Neural cell (in vitro differentiated cells): Measurements from ENCODE around the gene XPR1.

Source experiments
- EP300 ChIP-seq: fragments of 450-650 bp; conservative IDR thresholded peaks from 2 replicates; pipeline ENCODE4 v1.6.1; 2014; ENCODE audit warnings: antibody characterized with exemption, mild to moderate bottlenecking, moderate library complexity; ENCODE audit not compliant: poor library complexity, severe bottlenecking
- EZH2 ChIP-seq: fragments of 200-600, 300-800 bp; shearing (Covaris generic), sonication (generic); IDR thresholded peaks from 2 replicates; pipeline ENCODE4 v1.6.1; 2014; ENCODE audit warnings: antibody characterized with exemption, low read length, borderline replicate concordance, mild to moderate bottlenecking; ENCODE audit not compliant: insufficient read depth, poor library complexity, severe bottlenecking
- TF ChIP-seq, protein P1 (sequence below): fragments of 450-650 bp; IDR thresholded peaks from 2 replicates; pipeline ENCODE4 v1.5.1; 2014; ENCODE audit warnings: antibody characterized with exemption, mild to moderate bottlenecking, moderate library complexity; ENCODE audit not compliant: poor library complexity, severe bottlenecking

DNA sequence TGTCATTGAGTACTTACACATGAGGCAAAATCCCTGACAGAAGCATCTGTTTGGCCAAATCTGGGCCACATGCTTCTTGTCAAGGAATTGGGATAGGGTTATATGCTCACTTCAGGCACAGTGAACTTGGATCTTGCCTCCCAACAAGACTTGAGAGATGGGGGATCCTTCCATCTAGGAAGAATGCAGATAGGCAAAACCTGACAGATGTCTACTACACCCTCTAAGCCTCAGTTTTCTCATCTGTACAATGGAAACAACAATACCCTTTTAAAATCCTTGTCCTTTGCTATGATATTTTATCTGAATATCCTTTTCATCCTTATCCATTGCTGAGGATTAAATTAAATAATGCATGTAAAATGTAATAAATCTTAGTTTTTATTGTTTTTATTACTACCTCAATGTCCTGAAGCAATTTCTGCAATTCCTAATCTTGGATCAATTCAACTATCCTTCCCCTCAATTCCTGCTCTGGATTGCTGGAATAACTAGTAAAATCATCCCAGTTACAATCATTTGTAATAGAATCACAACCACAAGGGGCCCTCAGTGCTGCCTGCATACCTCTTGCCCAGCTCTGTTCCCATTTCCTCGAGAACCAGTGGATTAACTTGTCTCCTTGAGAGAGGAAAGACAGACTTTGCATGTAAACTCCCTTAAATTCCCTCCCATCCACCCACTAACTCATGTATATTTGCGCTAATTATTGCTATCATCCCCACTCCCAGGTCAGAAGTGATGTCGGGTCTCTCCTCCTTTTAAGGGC, 8.1 kb upstream of the XPR1 start:
- no peak for TF ChIP-seq EP300
- TF ChIP-seq, protein P1, sequence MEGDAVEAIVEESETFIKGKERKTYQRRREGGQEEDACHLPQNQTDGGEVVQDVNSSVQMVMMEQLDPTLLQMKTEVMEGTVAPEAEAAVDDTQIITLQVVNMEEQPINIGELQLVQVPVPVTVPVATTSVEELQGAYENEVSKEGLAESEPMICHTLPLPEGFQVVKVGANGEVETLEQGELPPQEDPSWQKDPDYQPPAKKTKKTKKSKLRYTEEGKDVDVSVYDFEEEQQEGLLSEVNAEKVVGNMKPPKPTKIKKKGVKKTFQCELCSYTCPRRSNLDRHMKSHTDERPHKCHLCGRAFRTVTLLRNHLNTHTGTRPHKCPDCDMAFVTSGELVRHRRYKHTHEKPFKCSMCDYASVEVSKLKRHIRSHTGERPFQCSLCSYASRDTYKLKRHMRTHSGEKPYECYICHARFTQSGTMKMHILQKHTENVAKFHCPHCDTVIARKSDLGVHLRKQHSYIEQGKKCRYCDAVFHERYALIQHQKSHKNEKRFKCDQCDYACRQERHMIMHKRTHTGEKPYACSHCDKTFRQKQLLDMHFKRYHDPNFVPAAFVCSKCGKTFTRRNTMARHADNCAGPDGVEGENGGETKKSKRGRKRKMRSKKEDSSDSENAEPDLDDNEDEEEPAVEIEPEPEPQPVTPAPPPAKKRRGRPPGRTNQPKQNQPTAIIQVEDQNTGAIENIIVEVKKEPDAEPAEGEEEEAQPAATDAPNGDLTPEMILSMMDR, result no peak
- TF ChIP-seq EZH2, result no peak
